ENCODE results near the gene MCC.

The MCC gene

GRCh38 chr5:113161806-113162205 is 326.4 kb downstream of the MCC start:
- in situ Hi-C loops (cut with MboI; ENCODE audit: low pct_unique_long_range_greater_than_20kb, low sequenced_read_pairs, unreplicated experiment) = no loop called here
- DNase-seq (ENCODE audit: low spot score) = no peak
- TF ChIP-seq CTCF (IDR thresholded peaks at IDR 0.05; ENCODE audit: extremely low read depth, insufficient read depth, missing control alignments) = no peak

GRCh38 chr5:113157886-113158285 is 330.4 kb downstream of the MCC start:
- in situ Hi-C loops (cut with MboI; ENCODE audit: low pct_unique_long_range_greater_than_20kb, low sequenced_read_pairs, unreplicated experiment) = no loop called here
- no peak for TF ChIP-seq CTCF (IDR thresholded peaks at IDR 0.05; ENCODE audit: extremely low read depth, insufficient read depth, missing control alignments)

GRCh38 chr5:113156271-113156877 is 331.9 kb downstream of the MCC start:
- in situ Hi-C loops (cut with MboI; ENCODE audit: low pct_unique_long_range_greater_than_20kb, low sequenced_read_pairs, unreplicated experiment) = no loop called here
- no peak for TF ChIP-seq CTCF (IDR thresholded peaks at IDR 0.05; ENCODE audit: extremely low read depth, insufficient read depth, missing control alignments)
- no peak for DNase-seq (ENCODE audit: low spot score)

More at GRCh38 chr5:113157886-113158285, 330.4 kb downstream of the MCC start:
- DNase-seq (ENCODE audit: low spot score) = no peak

DNA sequence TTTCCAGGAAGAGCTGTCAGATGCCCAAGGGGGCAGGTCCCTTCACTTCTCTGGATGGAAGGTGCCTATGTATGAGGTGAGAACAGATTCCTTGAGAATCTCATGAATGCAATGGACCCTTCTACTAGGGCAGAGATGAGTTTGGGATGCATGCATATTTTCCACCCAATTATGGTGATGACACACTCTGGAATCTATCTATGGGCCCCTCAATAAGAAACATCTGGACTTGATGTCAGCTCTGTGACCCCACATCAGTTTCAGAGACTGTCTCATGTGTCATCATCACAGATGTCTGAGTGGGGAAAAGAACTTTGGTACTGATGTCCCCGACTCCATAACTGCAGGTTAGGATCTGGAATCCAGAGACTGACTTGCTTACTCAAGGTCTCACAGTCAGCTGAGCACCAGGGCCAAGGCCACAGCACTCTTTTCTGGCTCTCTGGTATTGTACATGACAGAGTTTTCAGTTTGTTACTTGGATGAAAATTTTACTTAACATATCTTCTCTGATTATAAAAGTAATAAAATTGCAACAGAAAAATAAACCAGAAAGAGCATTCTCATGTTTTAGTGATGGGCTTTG is 334.6 kb downstream of the MCC start:
- TF ChIP-seq CTCF (IDR thresholded peaks at IDR 0.05; ENCODE audit: extremely low read depth, insufficient read depth, missing control alignments) = no peak
- no peak for DNase-seq (ENCODE audit: low spot score)
- in situ Hi-C loops (cut with MboI; ENCODE audit: low pct_unique_long_range_greater_than_20kb, low sequenced_read_pairs, unreplicated experiment) = no loop called here

DNA sequence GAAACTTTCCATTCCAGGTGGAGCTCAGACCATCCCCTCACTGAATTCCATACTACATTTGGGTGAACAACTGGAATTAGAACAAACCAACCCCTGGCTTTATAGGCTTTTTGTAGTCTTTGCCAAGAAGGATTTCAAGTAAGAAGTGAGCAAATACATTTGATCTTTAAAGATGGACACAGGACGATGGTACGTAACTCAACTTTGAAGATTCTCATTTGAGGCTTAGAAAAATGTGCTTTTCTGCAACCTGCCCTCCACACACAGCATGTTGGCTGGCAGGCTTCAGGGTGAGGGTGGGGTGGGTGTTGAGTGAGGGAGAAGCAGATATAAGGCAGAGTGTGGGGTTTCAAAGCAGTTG is 335.9 kb downstream of the MCC start:
- in situ Hi-C loops (cut with MboI; ENCODE audit: low pct_unique_long_range_greater_than_20kb, low sequenced_read_pairs, unreplicated experiment) = no loop called here
- DNase-seq (ENCODE audit: low spot score) = no peak
- no peak for TF ChIP-seq CTCF (IDR thresholded peaks at IDR 0.05; ENCODE audit: extremely low read depth, insufficient read depth, missing control alignments)

DNA sequence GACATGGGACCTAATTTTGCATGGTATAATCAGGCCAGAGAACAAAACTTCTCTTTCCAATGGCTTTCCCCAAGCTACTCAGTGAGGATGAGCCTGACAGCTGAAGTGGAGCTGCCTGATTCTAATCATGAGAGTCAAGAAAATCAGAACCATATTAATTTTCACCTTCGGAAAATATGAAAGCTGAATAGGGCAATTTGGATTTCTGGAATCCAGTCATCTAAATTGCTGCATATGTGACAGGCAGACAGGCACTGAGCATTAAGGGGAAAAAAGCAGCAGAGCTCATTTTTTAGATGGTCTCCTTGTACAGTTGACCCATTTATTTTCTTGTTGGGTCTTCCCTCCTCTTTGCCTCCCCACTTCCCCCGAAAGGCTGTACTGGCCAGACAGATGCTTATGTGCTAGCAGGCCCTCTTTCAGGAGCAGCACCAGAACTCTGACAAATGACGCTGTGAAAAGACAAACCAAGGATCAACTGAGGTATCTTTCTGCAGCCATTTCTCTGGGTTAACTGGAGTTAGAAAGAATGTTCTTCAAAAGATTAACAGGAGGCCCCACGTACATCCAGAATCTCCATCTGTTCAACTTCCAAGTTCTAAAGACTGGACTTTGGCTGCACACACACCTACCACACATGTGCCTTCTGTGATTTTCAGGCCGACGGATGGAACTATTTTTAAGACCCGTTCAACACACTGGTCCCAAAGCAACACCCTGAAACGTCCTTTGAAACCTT is 336.4 kb downstream of the MCC start:
- DNase-seq (ENCODE audit: low spot score) = no peak
- TF ChIP-seq CTCF (IDR thresholded peaks at IDR 0.05; ENCODE audit: extremely low read depth, insufficient read depth, missing control alignments) = no peak
- in situ Hi-C loops (cut with MboI; ENCODE audit: low pct_unique_long_range_greater_than_20kb, low sequenced_read_pairs, unreplicated experiment) = no loop called here
